ENCODE measurements around the gene PTN.

PTN gene, protein sequence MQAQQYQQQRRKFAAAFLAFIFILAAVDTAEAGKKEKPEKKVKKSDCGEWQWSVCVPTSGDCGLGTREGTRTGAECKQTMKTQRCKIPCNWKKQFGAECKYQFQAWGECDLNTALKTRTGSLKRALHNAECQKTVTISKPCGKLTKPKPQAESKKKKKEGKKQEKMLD

DNA sequence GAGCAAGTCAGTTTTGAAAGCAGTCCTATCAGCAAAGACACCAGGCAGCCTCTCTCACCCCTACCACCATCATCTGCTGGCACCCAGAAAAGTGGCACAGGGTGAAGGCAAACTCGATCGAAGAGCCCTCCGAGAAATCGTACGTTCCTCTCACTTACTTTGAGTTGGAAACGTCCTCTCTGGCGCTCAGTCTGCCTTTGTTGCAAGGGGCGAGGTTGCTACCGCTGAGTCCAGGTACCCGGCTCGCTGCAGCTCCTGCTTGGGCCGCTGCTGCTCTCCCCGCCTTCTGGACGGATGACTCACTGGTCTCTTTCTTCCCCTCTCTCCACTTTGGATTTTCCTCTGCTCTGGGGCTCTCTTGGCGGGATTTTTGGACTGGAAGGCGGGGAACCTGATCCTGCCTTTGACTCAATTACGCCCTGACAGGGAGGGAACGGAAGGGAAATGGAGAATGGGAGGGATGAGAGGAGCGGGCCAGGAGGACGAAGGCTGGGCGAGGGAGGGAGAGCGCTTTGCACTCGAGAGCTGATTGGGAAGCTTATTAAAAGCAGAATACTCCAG is at the start of gene PTN:
TSS of gene PTN (minus strand) at position 453 of the 561 bp plus-strand sequence. CDS start 88,760 bp downstream, outside the sequence.
- Histone ChIP-seq H3K27ac (peak within 1 kb of the TSS; percentile 96), H3K4me1 (peaks cover 41% of the 10 kb centered on the region), H3K27me3 (ENCODE audit: control insufficient read depth, insufficient read depth, low read length) (no peaks in the 10 kb centered on the region), H3K4me3 (ENCODE audit: low read depth, low read length) (peak within 1 kb of the TSS; percentile 72), H3K36me3 (ENCODE audit: control insufficient read depth, insufficient read depth, low read length) (no peaks in the 10 kb centered on the region), H3K79me2 (peaks cover 17% of the 10 kb centered on the region), H2AFZ (peak within 1 kb of the TSS; percentile 63), H3K9me3 (ENCODE audit: control insufficient read depth, low read length) (no peaks in the 10 kb centered on the region), H3K4me2 (ENCODE audit: low read length) (peak within 1 kb of the TSS; percentile 80), H3K9ac (peak within 1 kb of the TSS; percentile 47)
- TF ChIP-seq, protein P1, sequence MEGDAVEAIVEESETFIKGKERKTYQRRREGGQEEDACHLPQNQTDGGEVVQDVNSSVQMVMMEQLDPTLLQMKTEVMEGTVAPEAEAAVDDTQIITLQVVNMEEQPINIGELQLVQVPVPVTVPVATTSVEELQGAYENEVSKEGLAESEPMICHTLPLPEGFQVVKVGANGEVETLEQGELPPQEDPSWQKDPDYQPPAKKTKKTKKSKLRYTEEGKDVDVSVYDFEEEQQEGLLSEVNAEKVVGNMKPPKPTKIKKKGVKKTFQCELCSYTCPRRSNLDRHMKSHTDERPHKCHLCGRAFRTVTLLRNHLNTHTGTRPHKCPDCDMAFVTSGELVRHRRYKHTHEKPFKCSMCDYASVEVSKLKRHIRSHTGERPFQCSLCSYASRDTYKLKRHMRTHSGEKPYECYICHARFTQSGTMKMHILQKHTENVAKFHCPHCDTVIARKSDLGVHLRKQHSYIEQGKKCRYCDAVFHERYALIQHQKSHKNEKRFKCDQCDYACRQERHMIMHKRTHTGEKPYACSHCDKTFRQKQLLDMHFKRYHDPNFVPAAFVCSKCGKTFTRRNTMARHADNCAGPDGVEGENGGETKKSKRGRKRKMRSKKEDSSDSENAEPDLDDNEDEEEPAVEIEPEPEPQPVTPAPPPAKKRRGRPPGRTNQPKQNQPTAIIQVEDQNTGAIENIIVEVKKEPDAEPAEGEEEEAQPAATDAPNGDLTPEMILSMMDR (IDR thresholded peaks at IDR 0.05): no peak

DNA sequence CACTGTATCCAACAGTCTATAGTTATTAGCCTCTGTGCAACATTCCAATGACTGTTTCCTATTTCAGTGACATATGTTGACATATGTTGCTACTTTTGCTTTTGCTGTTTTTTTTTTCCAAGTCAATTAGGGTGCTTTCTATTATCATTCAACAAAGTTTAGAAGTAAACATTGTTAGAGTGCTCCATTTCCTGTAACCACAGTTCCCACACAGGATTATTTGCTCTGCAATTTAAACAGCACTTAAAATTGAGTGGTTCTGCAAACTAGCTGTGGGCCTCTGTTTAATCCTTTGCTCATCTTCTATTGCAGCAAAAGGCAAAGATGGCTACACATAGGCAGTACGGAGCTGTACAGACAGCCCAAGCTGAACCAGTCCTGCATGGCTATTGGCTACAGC is 46.5 kb upstream of the PTN start:
- H3K79me2 ChIP-seq: no peaks in the 10 kb centered on the region
- no peak overlapping the region for H3K9ac ChIP-seq
- H3K27me3 ChIP-seq (ENCODE audit: control insufficient read depth, insufficient read depth, low read length): no peaks in the 10 kb centered on the region
- no peaks in the 10 kb centered on the region for H3K36me3 ChIP-seq (ENCODE audit: control insufficient read depth, insufficient read depth, low read length)
- no peak overlapping the region for H3K27ac ChIP-seq
- TF ChIP-seq, protein P1 (IDR thresholded peaks at IDR 0.05): no peak
- H2AFZ ChIP-seq: no peak overlapping the region
- H3K4me2 ChIP-seq (ENCODE audit: low read length): no peak overlapping the region
- H3K4me1 ChIP-seq: no peaks in the 10 kb centered on the region
- H3K9me3 ChIP-seq (ENCODE audit: control insufficient read depth, low read length): no peaks in the 10 kb centered on the region
- H3K4me3 ChIP-seq (ENCODE audit: low read depth, low read length): no peak overlapping the region

DNA sequence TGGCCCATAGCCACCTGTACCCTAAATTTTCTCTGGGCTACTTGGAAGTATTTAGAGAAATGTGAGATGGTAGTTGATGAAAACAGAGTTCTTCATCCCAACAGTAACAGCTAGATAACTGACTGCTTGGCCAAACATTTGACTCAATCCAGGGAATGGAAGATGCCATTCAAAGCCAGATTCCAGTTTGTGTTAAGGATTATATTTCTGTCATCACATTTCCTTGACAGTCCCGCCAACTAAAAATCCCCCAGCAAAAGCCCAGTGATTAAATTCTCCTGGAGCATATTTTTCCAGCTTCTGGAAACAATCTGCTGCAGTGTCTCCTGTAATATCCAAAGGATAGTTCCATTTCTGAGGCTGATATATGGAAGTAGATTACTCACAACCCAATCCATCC is 45.4 kb upstream of the PTN start:
- H3K9ac ChIP-seq: no peak overlapping the region
- H3K36me3 ChIP-seq (ENCODE audit: control insufficient read depth, insufficient read depth, low read length): no peaks in the 10 kb centered on the region
- no peak overlapping the region for H3K4me3 ChIP-seq (ENCODE audit: low read depth, low read length)
- TF ChIP-seq, protein P1 (IDR thresholded peaks at IDR 0.05): no peak
- H3K79me2 ChIP-seq: no peaks in the 10 kb centered on the region
- H2AFZ ChIP-seq: no peak overlapping the region
- no peak overlapping the region for H3K27ac ChIP-seq
- H3K4me1 ChIP-seq: no peaks in the 10 kb centered on the region
- no peaks in the 10 kb centered on the region for H3K9me3 ChIP-seq (ENCODE audit: control insufficient read depth, low read length)
- H3K27me3 ChIP-seq (ENCODE audit: control insufficient read depth, insufficient read depth, low read length): no peaks in the 10 kb centered on the region
- no peak overlapping the region for H3K4me2 ChIP-seq (ENCODE audit: low read length)

GRCh38 chr7:137386966-137387365 is 43.4 kb upstream of the PTN start:
- Histone ChIP-seq H3K27ac (no peak overlapping the region), H3K36me3 (ENCODE audit: control insufficient read depth, insufficient read depth, low read length) (no peaks in the 10 kb centered on the region), H3K79me2 (no peaks in the 10 kb centered on the region), H3K9ac (no peak overlapping the region), H3K4me3 (ENCODE audit: low read depth, low read length) (no peak overlapping the region), H3K4me1 (no peaks in the 10 kb centered on the region), H3K4me2 (ENCODE audit: low read length) (no peak overlapping the region), H3K27me3 (ENCODE audit: control insufficient read depth, insufficient read depth, low read length) (no peaks in the 10 kb centered on the region), H2AFZ (no peak overlapping the region), H3K9me3 (ENCODE audit: control insufficient read depth, low read length) (no peaks in the 10 kb centered on the region)
- TF ChIP-seq, protein P1 (IDR thresholded peaks at IDR 0.05): no peak

DNA sequence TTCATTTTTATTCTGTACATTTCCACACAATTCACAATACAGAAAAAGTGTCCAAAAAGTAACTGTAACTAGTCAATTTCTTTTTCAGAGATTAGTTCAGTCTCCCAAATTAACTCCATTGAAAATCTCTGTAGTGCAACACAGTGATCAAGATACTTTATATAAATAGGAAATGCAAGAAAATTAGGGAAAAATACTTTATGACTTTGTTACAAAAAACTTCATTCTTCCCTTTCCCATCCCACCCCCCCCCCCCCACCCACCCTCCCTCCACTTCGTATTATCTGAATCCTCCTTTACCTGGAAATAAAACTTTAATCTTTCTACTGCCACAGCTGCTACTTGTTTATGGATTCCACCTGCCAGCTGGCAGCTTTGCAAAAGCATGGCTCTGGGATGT is 37.5 kb upstream of the PTN start:
- Histone ChIP-seq H3K9me3 (ENCODE audit: control insufficient read depth, low read length) (no peaks in the 10 kb centered on the region), H3K4me2 (ENCODE audit: low read length) (no peak overlapping the region), H3K27me3 (ENCODE audit: control insufficient read depth, insufficient read depth, low read length) (no peaks in the 10 kb centered on the region), H3K36me3 (ENCODE audit: control insufficient read depth, insufficient read depth, low read length) (no peaks in the 10 kb centered on the region), H2AFZ (no peak overlapping the region), H3K79me2 (no peaks in the 10 kb centered on the region), H3K27ac (no peak overlapping the region), H3K4me3 (ENCODE audit: low read depth, low read length) (no peak overlapping the region), H3K4me1 (no peaks in the 10 kb centered on the region), H3K9ac (no peak overlapping the region)
- TF ChIP-seq, protein P1 (IDR thresholded peaks at IDR 0.05): no peak

Data from parathyroid adenoma (tissue), 2 donors.